Keratinocyte (primary cell): ENCODE results near the gene ODAD3. TPM values are rescaled to one million over a fixed set of nuclear protein-coding genes. Genes with fewer than 3 reads are reported as not detected.

Source experiments
- DNase-seq: peaks from one replicate; pipeline ENCODE4 v3.0.0-alpha.2; 2011; ENCODE audit warnings: low read depth, missing footprints, low spot score
- FAIRE-seq: peaks from 2 replicates; lab custom pipeline; 2011; peaks lifted over from hg19 to GRCh38; lab: Jason Lieb, UNC
- H2AFZ ChIP-seq: 2 replicates; pipeline ENCODE4 v1.6.0; 2012; ENCODE audit warnings: low read length, control low read depth, inconsistent platforms; ENCODE audit not compliant: control insufficient read depth
- H3K27ac ChIP-seq: 2 replicates; pipeline ENCODE4 v1.5.1; 2011; ENCODE audit warnings: low read length; ENCODE audit not compliant: control insufficient read depth, insufficient read depth
- H3K27me3 ChIP-seq: 3 replicates; pipeline ENCODE4 v1.6.0; 2011; ENCODE audit warnings: low read length; ENCODE audit not compliant: control insufficient read depth, insufficient read depth; ENCODE audit errors: extremely low read depth
- H3K36me3 ChIP-seq, 2 experiments: 2 replicates in 1 of 2; 3 replicates in 1 of 2; pipeline ENCODE4 v1.5.1; 2011; ENCODE audit warnings: low read length in 2 of 2, mild to moderate bottlenecking in 1 of 2; ENCODE audit not compliant: control insufficient read depth in 2 of 2, insufficient read depth in 2 of 2; ENCODE audit errors: extremely low read depth in 1 of 2
- H3K4me1 ChIP-seq: 3 replicates; pipeline ENCODE4 v1.5.1; 2011; ENCODE audit warnings: low read length; ENCODE audit not compliant: control insufficient read depth, insufficient read depth; ENCODE audit errors: extremely low read depth
- H3K4me2 ChIP-seq: 3 replicates; pipeline ENCODE4 v1.6.0; 2011; ENCODE audit warnings: low read depth, low read length; ENCODE audit not compliant: control insufficient read depth, insufficient read depth; ENCODE audit errors: extremely low read depth
- H3K4me3 ChIP-seq, 3 experiments: fragments of 200-600 bp in 1 of 3; sonication (generic) in 1 of 3; 2 replicates in 2 of 3; 3 replicates in 1 of 3; pipeline ENCODE4 v1.5.1; 2011 to 2016; ENCODE audit warnings: low read length in 3 of 3, mild to moderate bottlenecking in 3 of 3, control low read depth in 2 of 3, inconsistent platforms in 1 of 3, low read depth in 1 of 3, mixed read lengths in 1 of 3, mixed run types in 1 of 3, moderate library complexity in 1 of 3; ENCODE audit not compliant: control insufficient read depth in 2 of 3, insufficient read depth in 2 of 3; ENCODE audit errors: extremely low read depth in 1 of 3
- H3K79me2 ChIP-seq: 2 replicates; pipeline ENCODE4 v1.6.0; 2012; ENCODE audit warnings: low read length; ENCODE audit not compliant: control insufficient read depth, insufficient read depth
- H3K9ac ChIP-seq: 3 replicates; pipeline ENCODE4 v1.6.0; 2011; ENCODE audit warnings: low read length; ENCODE audit not compliant: control insufficient read depth, insufficient read depth; ENCODE audit errors: extremely low read depth
- H3K9me1 ChIP-seq: 3 replicates; pipeline ENCODE4 v1.6.0; 2011; ENCODE audit warnings: low read length; ENCODE audit not compliant: control insufficient read depth, insufficient read depth; ENCODE audit errors: extremely low read depth
- H3K9me3 ChIP-seq: 2 replicates; pipeline ENCODE4 v1.5.1; 2012; ENCODE audit warnings: low read depth, low read length; ENCODE audit not compliant: control insufficient read depth
- H4K20me1 ChIP-seq: 3 replicates; pipeline ENCODE4 v1.6.0; 2011; ENCODE audit warnings: low read length; ENCODE audit not compliant: control insufficient read depth, insufficient read depth; ENCODE audit errors: extremely low read depth
- EZH2 ChIP-seq: IDR thresholded peaks from one replicate; pipeline ENCODE4 v1.6.1; 2012; ENCODE audit warnings: inconsistent platforms, mild to moderate bottlenecking, low read length, moderate library complexity
- dilution Hi-C: fragments of 300-500 bp; cut with MboI; formaldehyde crosslinking; loops from one replicate; pipeline ENCODE4 v1.7.0; 2020; ENCODE audit warnings: low sequenced_read_pairs; ENCODE audit not compliant: extremely low pct_ligation_motif_present
- polyA plus RNA-seq, 5 experiments: library from polyadenylated mRNA; depleted of rRNA in 3 of 5; stranded (reverse) in 3 of 5; stranded (forward) in 1 of 5; unstranded in 1 of 5; fragments of >200 nt; gene quantifications; 1 replicate in 1 of 5; 2 replicates in 3 of 5; 3 replicates in 1 of 5; pipeline versions ENCODE4 v1.2.1 to v1.2.3, GENCODE V29; 2011 to 2012; ENCODE audit warnings: missing spikeins in 2 of 5, low read depth in 1 of 5, low replicate concordance in 1 of 5
- TF ChIP-seq, protein P1 (sequence below), 3 experiments: IDR thresholded peaks in 1 of 3; conservative IDR thresholded peaks in 1 of 3; optimal IDR thresholded peaks in 1 of 3; 2 replicates in 2 of 3; 3 replicates in 1 of 3; pipeline versions ENCODE3 to v1.5.1; 2011; ENCODE audit warnings: low read length in 3 of 3, mild to moderate bottlenecking in 3 of 3, moderate library complexity in 2 of 3, control low read depth in 1 of 3, inconsistent platforms in 1 of 3; ENCODE audit not compliant: insufficient read depth in 2 of 3; ENCODE audit errors: extremely low read depth in 1 of 3

Gene ODAD3
- polyA plus RNA-seq, 1 donor (not counting 4 experiments of a cell fraction or from before 2014, with no cell fraction given), result 0.09 TPM

DNA sequence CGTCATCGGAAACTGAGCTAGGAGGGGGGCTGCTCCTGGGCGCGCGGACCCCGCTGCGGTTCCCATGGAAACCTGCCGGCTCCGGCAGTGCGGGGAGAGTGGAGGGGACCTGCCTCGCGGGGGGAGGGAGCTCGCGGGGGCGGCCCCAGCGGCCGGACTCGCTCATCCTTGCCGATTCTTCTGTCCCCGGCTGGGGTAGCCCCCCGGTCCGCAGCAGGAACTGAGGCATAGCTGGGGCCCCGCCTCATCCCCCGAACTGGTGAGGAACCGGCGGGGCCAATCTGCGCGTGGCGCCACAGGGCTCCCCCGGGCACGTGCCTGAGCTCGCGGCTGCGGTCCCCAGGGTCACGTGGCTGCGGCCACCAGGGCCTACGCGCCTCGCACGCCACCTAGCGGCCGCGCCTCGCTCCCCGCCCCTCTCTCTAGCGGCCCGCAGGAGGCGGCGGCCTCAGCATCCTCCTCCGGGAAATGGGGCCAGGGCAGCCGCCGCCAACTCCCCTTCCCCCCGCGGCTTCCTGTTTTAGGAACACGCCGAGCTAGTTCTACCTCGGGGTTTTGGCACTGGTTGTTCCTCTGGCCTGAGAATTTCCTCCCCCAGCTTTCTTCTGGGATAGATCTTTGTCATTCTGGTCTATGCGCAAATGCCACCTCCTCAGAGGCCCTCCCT, 47.6 kb upstream of the ODAD3 start:
- Histone ChIP-seq H3K4me3 (peak overlapping the region in 2 of 3 experiments; percentile 33 to 40), H3K36me3 (no peaks in the 10 kb centered on the region), H3K9me3 (no peaks in the 10 kb centered on the region), H3K4me2 (peak overlapping the region; percentile 32), H3K27me3 (peaks cover 41% of the 10 kb centered on the region), H4K20me1 (peaks cover 2% of the 10 kb centered on the region), H3K9me1 (no peaks in the 10 kb centered on the region), H3K9ac (no peak overlapping the region), H3K4me1 (peaks cover 2% of the 10 kb centered on the region), H3K27ac (no peak overlapping the region), H2AFZ (no peak overlapping the region), H3K79me2 (no peaks in the 10 kb centered on the region)
- FAIRE-seq, result no peak
- dilution Hi-C loops, result no loop called here
- TF ChIP-seq, protein P1, sequence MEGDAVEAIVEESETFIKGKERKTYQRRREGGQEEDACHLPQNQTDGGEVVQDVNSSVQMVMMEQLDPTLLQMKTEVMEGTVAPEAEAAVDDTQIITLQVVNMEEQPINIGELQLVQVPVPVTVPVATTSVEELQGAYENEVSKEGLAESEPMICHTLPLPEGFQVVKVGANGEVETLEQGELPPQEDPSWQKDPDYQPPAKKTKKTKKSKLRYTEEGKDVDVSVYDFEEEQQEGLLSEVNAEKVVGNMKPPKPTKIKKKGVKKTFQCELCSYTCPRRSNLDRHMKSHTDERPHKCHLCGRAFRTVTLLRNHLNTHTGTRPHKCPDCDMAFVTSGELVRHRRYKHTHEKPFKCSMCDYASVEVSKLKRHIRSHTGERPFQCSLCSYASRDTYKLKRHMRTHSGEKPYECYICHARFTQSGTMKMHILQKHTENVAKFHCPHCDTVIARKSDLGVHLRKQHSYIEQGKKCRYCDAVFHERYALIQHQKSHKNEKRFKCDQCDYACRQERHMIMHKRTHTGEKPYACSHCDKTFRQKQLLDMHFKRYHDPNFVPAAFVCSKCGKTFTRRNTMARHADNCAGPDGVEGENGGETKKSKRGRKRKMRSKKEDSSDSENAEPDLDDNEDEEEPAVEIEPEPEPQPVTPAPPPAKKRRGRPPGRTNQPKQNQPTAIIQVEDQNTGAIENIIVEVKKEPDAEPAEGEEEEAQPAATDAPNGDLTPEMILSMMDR (optimal IDR thresholded peaks at IDR 0.05 in 1 of 3, IDR thresholded peaks at IDR 0.05 in 1 of 3, conservative IDR thresholded peaks at IDR 0.05 in 1 of 3; ENCODE audit: extremely low read depth in 1 of 3, insufficient read depth in 2 of 3, low read length in 3 of 3), result peak; percentile 49 to 98 (median 89)
- no peak for TF ChIP-seq EZH2
- DNase-seq, result no peak

GRCh38 chr19:11481534-11482383, 46.8 kb upstream of the ODAD3 start:
- no peak for FAIRE-seq
- H2AFZ ChIP-seq, result no peak overlapping the region

More at GRCh38 chr19:11481534-11482383, 46.8 kb upstream of the ODAD3 start:
- TF ChIP-seq, protein P1 (optimal IDR thresholded peaks at IDR 0.05 in 1 of 3, IDR thresholded peaks at IDR 0.05 in 1 of 3, conservative IDR thresholded peaks at IDR 0.05 in 1 of 3; ENCODE audit: extremely low read depth in 1 of 3, insufficient read depth in 2 of 3, low read length in 3 of 3), result no peak
- TF ChIP-seq EZH2, result peak; percentile 96
- Histone ChIP-seq H3K9me3 (no peaks in the 10 kb centered on the region), H3K27ac (no peak overlapping the region), H3K9ac (no peak overlapping the region), H3K36me3 (no peaks in the 10 kb centered on the region), H3K27me3 (peaks cover 41% of the 10 kb centered on the region), H3K4me2 (no peak overlapping the region), H3K9me1 (no peaks in the 10 kb centered on the region), H3K4me1 (peaks cover 2% of the 10 kb centered on the region), H4K20me1 (peaks cover 2% of the 10 kb centered on the region), H3K79me2 (no peaks in the 10 kb centered on the region), H3K4me3 (peak overlapping the region; percentile 33 to 40 (median 34))
- dilution Hi-C loops, result no loop called here
- peak; percentile 48 for DNase-seq
